Tibial nerve (tissue), 4 donors: ENCODE results near the gene ABCA4.

ENCODE experiments used
- CTCF ChIP-seq, 5 experiments: fragments of 200-600 bp in 3 of 5; fragments of 450-650 bp in 2 of 5; sonication (generic) in 3 of 5; IDR thresholded peaks; one replicate each; pipeline ENCODE4 v1.5.1; 2016 to 2019; ENCODE audit warnings: antibody characterized with exemption in 5 of 5, mild to moderate bottlenecking in 3 of 5, moderate library complexity in 2 of 5
- EP300 ChIP-seq, 2 donors: sonication (generic); formaldehyde crosslinking; IDR thresholded peaks; one replicate each; pipeline ENCODE4 v1.6.1; 2017; ENCODE audit warnings: antibody characterized with exemption in 2 of 2, mild to moderate bottlenecking in 1 of 2
- POLR2A ChIP-seq, 2 donors: fragments of 450-650 bp; IDR thresholded peaks; one replicate each; pipeline ENCODE4 v1.6.1; 2017; ENCODE audit warnings: antibody characterized with exemption in 2 of 2, mild to moderate bottlenecking in 2 of 2, moderate library complexity in 2 of 2

DNA sequence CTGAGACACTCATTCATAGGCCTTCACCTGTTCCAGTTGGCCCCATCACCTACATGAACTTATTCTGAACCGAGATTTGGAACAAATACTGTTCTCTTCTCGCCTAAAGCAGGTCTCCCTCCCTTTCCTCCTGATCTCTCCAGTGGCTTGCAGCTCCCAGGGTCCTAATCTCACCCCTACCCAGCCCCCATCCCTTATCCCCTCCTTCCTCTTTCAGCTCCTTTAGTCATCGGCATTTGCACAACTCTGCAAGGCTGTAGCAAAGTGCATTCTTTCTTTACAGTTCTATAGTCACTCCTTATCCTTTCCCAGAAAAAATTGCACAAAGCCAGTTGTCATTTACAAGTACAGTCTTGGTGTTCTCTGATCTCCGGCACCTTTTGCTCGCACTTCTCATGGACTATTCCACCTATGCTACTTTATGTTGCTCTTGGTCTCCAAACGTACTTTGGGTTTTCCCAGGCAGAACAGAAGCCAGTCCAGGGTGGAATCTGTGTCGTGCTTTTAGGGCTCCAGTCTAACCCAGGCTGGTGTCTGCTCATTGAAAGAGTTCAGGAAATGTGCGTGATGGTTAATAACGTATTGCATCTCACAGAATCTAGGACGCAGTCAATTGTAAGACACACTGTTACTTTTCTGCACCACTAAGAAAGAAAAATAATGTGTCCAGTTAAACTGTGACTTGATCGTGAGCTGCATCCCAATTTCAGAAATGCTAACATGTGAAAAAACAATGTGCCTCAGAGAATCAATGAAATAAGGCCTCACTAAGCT lies 965 bp downstream of the ABCA4 start:
- TF ChIP-seq CTCF (IDR thresholded peaks at IDR 0.05) (no peak), POLR2A (IDR thresholded peaks at IDR 0.05) (no peak), EP300 (IDR thresholded peaks at IDR 0.05) (no peak)
